Measurements from ENCODE around the gene COL12A1.

COL12A1 gene

GRCh38 chr6:75176076-75176582 lies 29.7 kb downstream of the COL12A1 start:
- DNase-seq = no peak

- DNase-seq = no peak
Observed at GRCh38 chr6:75171986-75172385, 33.9 kb downstream of the COL12A1 start.

GRCh38 chr6:75171567-75171966 lies 34.3 kb downstream of the COL12A1 start:
- DNase-seq = no peak

- DNase-seq = no peak
Observed at GRCh38 chr6:75170691-75171560, 34.9 kb downstream of the COL12A1 start.

- no peak for DNase-seq
Observed at GRCh38 chr6:75169689-75170586, 35.9 kb downstream of the COL12A1 start.

GRCh38 chr6:75167851-75168250 lies 38.0 kb downstream of the COL12A1 start:
- no peak for DNase-seq

GRCh38 chr6:75167325-75167724 lies 38.5 kb downstream of the COL12A1 start:
- DNase-seq = no peak

GRCh38 chr6:75166773-75167172 lies 39.1 kb downstream of the COL12A1 start:
- DNase-seq = no peak

GRCh38 chr6:75166236-75166635 lies 39.6 kb downstream of the COL12A1 start:
- no peak for DNase-seq

GRCh38 chr6:75158176-75158575 lies 47.7 kb downstream of the COL12A1 start:
- DNase-seq = no peak

GRCh38 chr6:75157336-75157735 lies 48.5 kb downstream of the COL12A1 start:
- DNase-seq = no peak

GRCh38 chr6:75156186-75156878 lies 49.5 kb downstream of the COL12A1 start:
- no peak for DNase-seq

- no peak for DNase-seq
Observed at GRCh38 chr6:75155631-75156030, 50.2 kb downstream of the COL12A1 start.

- no peak for DNase-seq
Observed at GRCh38 chr6:75154973-75155372, 50.9 kb downstream of the COL12A1 start.

GRCh38 chr6:75150685-75151412 lies 55.0 kb downstream of the COL12A1 start:
- no peak for DNase-seq

- DNase-seq = no peak
Observed at GRCh38 chr6:75149696-75150095, 56.2 kb downstream of the COL12A1 start.

GRCh38 chr6:75149240-75149639 lies 56.6 kb downstream of the COL12A1 start:
- DNase-seq = no peak

- DNase-seq = no peak
Observed at GRCh38 chr6:75147512-75147911, 58.3 kb downstream of the COL12A1 start.

GRCh38 chr6:75145976-75146375 lies 59.9 kb downstream of the COL12A1 start:
- DNase-seq = no peak

- no peak for DNase-seq
Observed at GRCh38 chr6:75145211-75145610, 60.6 kb downstream of the COL12A1 start.

GRCh38 chr6:75144386-75144785 lies 61.5 kb downstream of the COL12A1 start:
- DNase-seq = no peak

GRCh38 chr6:75143191-75143590 lies 62.7 kb downstream of the COL12A1 start:
- DNase-seq = no peak

Measured in CD4-positive, alpha-beta T cell treated with Interleukin-12 subunit alpha and Interleukin-12 subunit beta, for 1 hour (primary cell).